Measurements from ENCODE around the gene GPHN. TPM values are rescaled to one million over a fixed set of nuclear protein-coding genes. Genes with fewer than 3 reads are reported as not detected.

The GPHN gene
- total and polyA plus RNA-seq, 2 of the 8 experiments (the other 6 are each of a cell fraction or from before 2014, with no cell fraction given) = 6.0 to 16.0 TPM

DNA sequence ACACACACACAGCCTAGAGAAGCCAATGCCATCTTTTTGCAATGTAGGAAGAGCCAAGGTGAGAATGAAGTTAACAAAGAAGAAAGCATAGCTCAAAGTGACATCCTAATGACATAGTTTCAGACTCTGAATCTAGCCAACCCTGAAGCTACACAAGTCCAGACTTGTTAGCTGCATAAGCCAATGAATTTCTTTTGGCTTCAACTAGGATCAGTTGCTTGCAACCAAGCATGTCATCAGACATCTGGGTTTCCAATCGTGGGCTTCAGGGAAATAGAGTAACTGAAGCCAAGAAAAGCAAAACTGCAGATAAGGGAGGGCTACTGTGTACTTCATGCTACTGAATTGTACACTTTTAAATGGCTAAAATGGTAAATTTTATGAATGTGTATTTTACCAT lies 4.4 kb upstream of the GPHN start:
- FAIRE-seq (no peak), DNase-seq (ENCODE audit: low read depth in 1 of 2, low spot score in 2 of 2) (no peak)
- Histone ChIP-seq H4K8ac (ENCODE audit: extremely low read depth, insufficient read depth, low read length) (no peak overlapping the region), H2AFZ (ENCODE audit: low read length) (no peak overlapping the region), H3K79me2 (ENCODE audit: control insufficient read depth in 1 of 2, insufficient read depth in 2 of 2, low read length in 2 of 2) (no peaks in the 10 kb centered on the region), H2BK5ac (ENCODE audit: low read depth, low read length) (no peak overlapping the region; the same call in 1 of the 2 replicates), H2BK12ac (ENCODE audit: low read depth, low read length) (no peak overlapping the region), H3K4ac (replicated peaks; ENCODE audit: insufficient read length, low read depth, low read length) (no peak overlapping the region), H3K23ac (ENCODE audit: insufficient read length) (no peak overlapping the region), H4K5ac (ENCODE audit: insufficient read length, low read depth, low read length) (no peak overlapping the region), H3K23me2 (ENCODE audit: low read depth, low read length) (peaks cover 6% of the 10 kb centered on the region), H2BK20ac (ENCODE audit: low read length) (no peak overlapping the region), H3K36me3 (ENCODE audit: control insufficient read depth in 2 of 4, insufficient read depth in 4 of 4, low read length in 3 of 4) (no peaks in the 10 kb centered on the region), H3K9me3 (ENCODE audit: insufficient read depth in 2 of 2, low read depth in 1 of 2, low read length in 1 of 2) (no peaks in the 10 kb centered on the region), H3K79me1 (ENCODE audit: low read depth, low read length) (no peaks in the 10 kb centered on the region), H3K27me3 (replicated peaks in 1 of 4; ENCODE audit: control insufficient read depth in 3 of 4, extremely low read depth in 1 of 4, insufficient read depth in 3 of 4, low read length in 3 of 4) (no peaks in the 10 kb centered on the region), H3K4me3 (ENCODE audit: extremely low read depth in 1 of 4, insufficient read depth in 2 of 4, low read depth in 3 of 4, low read length in 4 of 4) (no peak overlapping the region), H3K18ac (ENCODE audit: extremely low read depth, low read length) (no peak overlapping the region), H4K20me1 (replicated peaks in 1 of 2; ENCODE audit: control insufficient read depth in 1 of 2, insufficient read depth in 2 of 2, low read length in 2 of 2) (no peaks in the 10 kb centered on the region), H3K56ac (replicated peaks; ENCODE audit: insufficient read length, low read depth, low read length) (no peak overlapping the region), H2AK5ac (ENCODE audit: low read depth, low read length) (no peak overlapping the region), H3K14ac (ENCODE audit: insufficient read length) (no peak overlapping the region), H3K27ac (ENCODE audit: low read depth, low read length) (no peak overlapping the region), H3K4me1 (replicated peaks in 1 of 4; ENCODE audit: control insufficient read depth in 3 of 4, insufficient read depth in 4 of 4, low read length in 3 of 4) (peaks cover 0 to 3% (median 0%) of the 10 kb centered on the region in 4 experiments; a peak in 2 of 7 replicates), H4K91ac (replicated peaks; ENCODE audit: insufficient read length, low read length) (no peak overlapping the region), H3K9ac (replicated peaks in 1 of 4; ENCODE audit: extremely low read depth in 1 of 4, low read depth in 3 of 4, low read length in 3 of 4) (no peak overlapping the region), H2BK120ac (replicated peaks; ENCODE audit: low read depth, low read length) (no peak overlapping the region), H3K4me2 (ENCODE audit: insufficient read depth in 1 of 2, low read depth in 2 of 2, low read length in 2 of 2) (no peak overlapping the region), H2BK15ac (ENCODE audit: low read length) (no peak overlapping the region)
- ChIA-PET CTCF (ENCODE audit: partially characterized antibody) (interaction anchor here (1.1 kb wide), 1 partner anchor 8 kb away, joined by 3 read pairs; no protein-coding TSS in a partner anchor), POLR2A (ENCODE audit: partially characterized antibody) (interaction anchor here (0.8 kb wide), 1 partner anchor 13 kb away, joined by 3 read pairs; no protein-coding TSS in a partner anchor)
- no peak for TF ChIP-seq SP2 (IDR thresholded peaks at IDR 0.05; ENCODE audit: low read length)
- TF ChIP-seq POLR2AphosphoS5 (IDR thresholded peaks at IDR 0.05; ENCODE audit: low read depth, low read length) = no peak
- no peak for TF ChIP-seq CTBP2 (IDR thresholded peaks at IDR 0.05; ENCODE audit: borderline replicate concordance, insufficient read depth, insufficient read length, low read length)
- TF ChIP-seq RAD21 (IDR thresholded peaks at IDR 0.05 in 1 of 2, conservative IDR thresholded peaks at IDR 0.05 in 1 of 2; ENCODE audit: low read depth in 2 of 2, low read length in 2 of 2) = no peak
- TF ChIP-seq SIRT6 (IDR thresholded peaks at IDR 0.05; ENCODE audit: low read length) = no peak
- TF ChIP-seq KDM4A (IDR thresholded peaks at IDR 0.05; ENCODE audit: low read depth, low read length, severe bottlenecking) = no peak
- TF ChIP-seq, protein P1, sequence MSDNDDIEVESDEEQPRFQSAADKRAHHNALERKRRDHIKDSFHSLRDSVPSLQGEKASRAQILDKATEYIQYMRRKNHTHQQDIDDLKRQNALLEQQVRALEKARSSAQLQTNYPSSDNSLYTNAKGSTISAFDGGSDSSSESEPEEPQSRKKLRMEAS (IDR thresholded peaks at IDR 0.05) = no peak
- 88% methylated on average over 1 of the region's 1 CpG; no CpG with 5 or more reads in 1 of the 2 experiments for WGBS, 2 experiments (ENCODE audit: extremely low coverage in 1 of 2, insufficient coverage in 1 of 2, insufficient read length in 1 of 2, insufficient replicate concordance in 2 of 2, low coverage in 1 of 2, low lambda C conversion rate in 2 of 2, missing lambda C conversion rate in 1 of 2)

Measured in H1 (cell line).